Stimulated activated CD8-positive, alpha-beta memory T cell treated with anti-CD3 and anti-CD28 coated beads, Interleukin-7, amount 100 ng/mL, for 24 hours (primary cell): ENCODE results near the gene SRSF4.
"Not testable (repeated sequence)": the region's sequence is repeated elsewhere in the genome, so short reads cannot be mapped to it uniquely, and the experiment has no call there.

Experiments used
- DNase-seq: peaks from one replicate; pipeline ENCODE4 v3.0.0-alpha.2; 2020; ENCODE audit warnings: low read depth

SRSF4 gene

GRCh38 chr1:29124366-29125236 lies 57.1 kb downstream of the SRSF4 start:
- DNase-seq: peak; percentile 44

GRCh38 chr1:29123887-29124365 lies 57.8 kb downstream of the SRSF4 start, which contains the start of gene TMEM200B:
TSS of gene TMEM200B (minus strand) at chr1:29123903. CDS start at chr1:29121828, 2,075 bp downstream.
- DNase-seq: no peak

GRCh38 chr1:29123053-29123886 lies 58.4 kb downstream of the SRSF4 start:
- no peak for DNase-seq

- DNase-seq: no peak
Measured at GRCh38 chr1:29122682-29123052, 59.0 kb downstream of the SRSF4 start.

GRCh38 chr1:29121936-29122681 lies 59.6 kb downstream of the SRSF4 start:
- DNase-seq: no peak

GRCh38 chr1:29121516-29121935 lies 60.2 kb downstream of the SRSF4 start:
- DNase-seq: no peak

GRCh38 chr1:29120947-29121485 lies 60.7 kb downstream of the SRSF4 start:
- peak; percentile 35 for DNase-seq

GRCh38 chr1:29120367-29120766 lies 61.3 kb downstream of the SRSF4 start:
- DNase-seq: no peak

GRCh38 chr1:29119121-29119929 lies 62.4 kb downstream of the SRSF4 start:
- no peak for DNase-seq

GRCh38 chr1:29117381-29117780 lies 64.3 kb downstream of the SRSF4 start:
- no peak for DNase-seq

- DNase-seq: no peak
Measured at GRCh38 chr1:29114654-29115053, 67.0 kb downstream of the SRSF4 start.

- no peak for DNase-seq
Measured at GRCh38 chr1:29113413-29114117, 68.1 kb downstream of the SRSF4 start.

- no peak for DNase-seq
Measured at GRCh38 chr1:29112705-29113412, 68.8 kb downstream of the SRSF4 start.

- not testable (repeated sequence) for DNase-seq
Measured at GRCh38 chr1:29108041-29108440, 73.7 kb downstream of the SRSF4 start.

- no peak for DNase-seq
Measured at GRCh38 chr1:29105822-29106221, 75.9 kb downstream of the SRSF4 start.

- DNase-seq: no peak
Measured at GRCh38 chr1:29100487-29100886, 81.2 kb downstream of the SRSF4 start.

GRCh38 chr1:29099286-29099685 lies 82.4 kb downstream of the SRSF4 start:
- no peak for DNase-seq
